ENCODE data around the gene RETN.

GRCh38 chr19:7705387-7706187, 36.7 kb downstream of the RETN start:
- TF ChIP-seq CTCF (conservative IDR thresholded peaks at IDR 0.05; ENCODE audit: low read length) (no peak), EZH2phosphoT487 (IDR thresholded peaks at IDR 0.05; ENCODE audit: borderline replicate concordance, low read depth, low read length) (no peak)

All from OCI-LY7 (cell line).